ENCODE measurements around the gene PCMT1.
"Not testable (repeated sequence)": the region's sequence is repeated elsewhere in the genome, so short reads cannot be mapped to it uniquely, and the experiment has no call there.

The PCMT1 gene

GRCh38 chr6:149751239-149751638, 1.7 kb downstream of the PCMT1 start:
- no peak for DNase-seq

- not testable (repeated sequence) for DNase-seq
Observed at GRCh38 chr6:149751920-149752319, 2.4 kb downstream of the PCMT1 start.

GRCh38 chr6:149752600-149753373, 3.2 kb downstream of the PCMT1 start:
- DNase-seq = no peak

GRCh38 chr6:149753374-149753637, 3.8 kb downstream of the PCMT1 start:
- DNase-seq = not testable (repeated sequence)

- DNase-seq = no peak
Observed at GRCh38 chr6:149754548-149754947, 5.0 kb downstream of the PCMT1 start.

GRCh38 chr6:149755300-149756260, 6.0 kb downstream of the PCMT1 start:
- no peak for DNase-seq

GRCh38 chr6:149756261-149756636, 6.7 kb downstream of the PCMT1 start:
- DNase-seq = no peak

GRCh38 chr6:149761438-149761837, 11.9 kb downstream of the PCMT1 start:
- no peak for DNase-seq

- DNase-seq = no peak
Observed at GRCh38 chr6:149763866-149764265, 14.3 kb downstream of the PCMT1 start.

GRCh38 chr6:149766156-149766769, 16.7 kb downstream of the PCMT1 start:
- DNase-seq = no peak

- no peak for DNase-seq
Observed at GRCh38 chr6:149769676-149770075, 20.1 kb downstream of the PCMT1 start.

GRCh38 chr6:149771185-149771584, 21.6 kb downstream of the PCMT1 start:
- no peak for DNase-seq

GRCh38 chr6:149771925-149772324, 22.4 kb downstream of the PCMT1 start:
- no peak for DNase-seq

- no peak for DNase-seq
Observed at GRCh38 chr6:149777624-149778023, 28.1 kb downstream of the PCMT1 start.

GRCh38 chr6:149779644-149779963, 30.1 kb downstream of the PCMT1 start:
- DNase-seq = no peak

- DNase-seq = no peak
Observed at GRCh38 chr6:149781715-149782114, 32.2 kb downstream of the PCMT1 start.

- no peak for DNase-seq
Observed at GRCh38 chr6:149782337-149782736, 32.8 kb downstream of the PCMT1 start.

GRCh38 chr6:149783551-149783950, 34.0 kb downstream of the PCMT1 start:
- no peak for DNase-seq

- no peak for DNase-seq
Observed at GRCh38 chr6:149806127-149806526, 56.6 kb downstream of the PCMT1 start.

- no peak for DNase-seq
Observed at GRCh38 chr6:149809798-149810197, 60.3 kb downstream of the PCMT1 start.

- DNase-seq = no peak
Observed at GRCh38 chr6:149813351-149813750, 63.8 kb downstream of the PCMT1 start.

GRCh38 chr6:149815788-149816187, 66.2 kb downstream of the PCMT1 start:
- DNase-seq = no peak

GRCh38 chr6:149820506-149820905, 71.0 kb downstream of the PCMT1 start:
- DNase-seq = no peak

- DNase-seq = no peak
Observed at GRCh38 chr6:149821492-149821891, 72.0 kb downstream of the PCMT1 start.
